Endothelial cell (in vitro differentiated cells): Measurements from ENCODE around the gene CAPRIN2. TPM values are rescaled to one million over a fixed set of nuclear protein-coding genes. Genes with fewer than 3 reads are reported as not detected.

ENCODE experiments used
- DNase-seq: peaks from one replicate; pipeline ENCODE4 v3.0.0; 2021; ENCODE audit warnings: low spot score
- H3K27ac Mint-ChIP-seq: one replicate; pipeline ENCODE4 v1.8.0; 2021; ENCODE audit warnings: mixed read lengths, inconsistent platforms; ENCODE audit not compliant: unreplicated experiment
- H3K27me3 Mint-ChIP-seq: one replicate; pipeline ENCODE4 v1.8.0; 2021; ENCODE audit warnings: mild to moderate bottlenecking, moderate library complexity, mixed read lengths, inconsistent platforms; ENCODE audit not compliant: unreplicated experiment
- H3K36me3 Mint-ChIP-seq: one replicate; pipeline ENCODE4 v1.8.0; 2021; ENCODE audit warnings: mild to moderate bottlenecking, low read depth, mixed read lengths, inconsistent platforms; ENCODE audit not compliant: unreplicated experiment
- H3K4me1 Mint-ChIP-seq: one replicate; pipeline ENCODE4 v1.8.0; 2021; ENCODE audit warnings: mild to moderate bottlenecking, mixed read lengths, inconsistent platforms; ENCODE audit not compliant: unreplicated experiment
- H3K4me3 Mint-ChIP-seq: one replicate; pipeline ENCODE4 v1.8.0; 2021; ENCODE audit warnings: mild to moderate bottlenecking, mixed read lengths, inconsistent platforms; ENCODE audit not compliant: unreplicated experiment
- H3K9me3 Mint-ChIP-seq: one replicate; pipeline ENCODE4 v1.8.0; 2021; ENCODE audit warnings: mixed read lengths, inconsistent platforms; ENCODE audit not compliant: unreplicated experiment
- CTCF ChIP-seq: fragments of 200-600 bp; sonication (generic); IDR thresholded peaks from one replicate; pipeline ENCODE4 v1.5.0; 2021; ENCODE audit warnings: antibody characterized with exemption; ENCODE audit not compliant: unreplicated experiment
- total RNA-seq: library from RNA; stranded (reverse); fragmentation: NEBNext Ultra II Directional; extraction: Animal tissue kit (Norgen Biotek cat#: 25700); gene quantifications from one replicate; pipeline ENCODE4 v1.2.1, GENCODE V29; 2021; ENCODE audit not compliant: unreplicated experiment

The CAPRIN2 gene
- total RNA-seq, 1 donor from 2014 or later: 19.8 TPM

GRCh38 chr12:30792085-30792484 lies 37.3 kb upstream of the CAPRIN2 start:
- no peak for DNase-seq
- Mint-ChIP-seq H3K9me3 (no peaks in the 10 kb centered on the region), H3K4me1 (peaks cover 26% of the 10 kb centered on the region), H3K36me3 (peaks cover 3% of the 10 kb centered on the region), H3K27me3 (peaks cover 8% of the 10 kb centered on the region), H3K27ac (no peak overlapping the region), H3K4me3 (no peak overlapping the region)
- no peak for TF ChIP-seq CTCF

GRCh38 chr12:30788754-30789153 lies 34.0 kb upstream of the CAPRIN2 start:
- H3K4me1 Mint-ChIP-seq: peaks cover 16% of the 10 kb centered on the region
- H3K27ac Mint-ChIP-seq: no peak overlapping the region
- no peak for TF ChIP-seq CTCF
- peaks cover 16% of the 10 kb centered on the region for H3K9me3 Mint-ChIP-seq
- DNase-seq: no peak
- H3K27me3 Mint-ChIP-seq: peaks cover 4% of the 10 kb centered on the region
- no peak overlapping the region for H3K4me3 Mint-ChIP-seq
- H3K36me3 Mint-ChIP-seq: peaks cover 22% of the 10 kb centered on the region

GRCh38 chr12:30785630-30786029 lies 30.9 kb upstream of the CAPRIN2 start:
- Mint-ChIP-seq H3K4me3 (no peak overlapping the region), H3K4me1 (peaks cover under 1% of the 10 kb centered on the region), H3K36me3 (peaks cover 28% of the 10 kb centered on the region), H3K9me3 (peaks cover 21% of the 10 kb centered on the region), H3K27me3 (peaks cover 4% of the 10 kb centered on the region), H3K27ac (no peak overlapping the region)
- TF ChIP-seq CTCF: no peak
- no peak for DNase-seq

- Mint-ChIP-seq H3K27ac (no peak overlapping the region), H3K36me3 (peaks cover 28% of the 10 kb centered on the region), H3K4me3 (no peak overlapping the region), H3K27me3 (peaks cover 4% of the 10 kb centered on the region), H3K4me1 (no peaks in the 10 kb centered on the region), H3K9me3 (peaks cover 21% of the 10 kb centered on the region)
- DNase-seq: no peak
- no peak for TF ChIP-seq CTCF
Measured at GRCh38 chr12:30784508-30784907, 29.8 kb upstream of the CAPRIN2 start.

- Mint-ChIP-seq H3K4me1 (no peaks in the 10 kb centered on the region), H3K4me3 (no peak overlapping the region), H3K27me3 (peaks cover 4% of the 10 kb centered on the region), H3K27ac (no peak overlapping the region), H3K9me3 (peaks cover 21% of the 10 kb centered on the region), H3K36me3 (peaks cover 29% of the 10 kb centered on the region)
- no peak for DNase-seq
- TF ChIP-seq CTCF: no peak
Measured at GRCh38 chr12:30783946-30784345, 29.2 kb upstream of the CAPRIN2 start.
